Renal cortical epithelial cell (primary cell): ENCODE measurements around the gene GOLT1B. TPM values are rescaled to one million over a fixed set of nuclear protein-coding genes. Genes with fewer than 3 reads are reported as not detected.
"Not testable (repeated sequence)": the region's sequence is repeated elsewhere in the genome, so short reads cannot be mapped to it uniquely, and the experiment has no call there.

Experiments
- DNase-seq: peaks from one replicate; pipeline ENCODE4 v3.0.0-alpha.2; 2011; ENCODE audit warnings: low read depth
- total RNA-seq: library from RNA; depleted of rRNA; stranded (reverse); fragments of >200 nt; gene quantifications from 2 replicates; pipeline ENCODE4 v1.2.3, GENCODE V29; 2014

The GOLT1B gene
- total RNA-seq, result 47.5 and 89.3 TPM in 2 replicates

- DNase-seq, result peak; percentile 98
Observed at GRCh38 chr12:21501258-21502163, at the start of gene GOLT1B, which contains the start of gene RECQL. Gene GOLT1B, plus strand, starts transcription at chr12:21501789. Its CDS starts 135 bp downstream, at chr12:21501924. Gene RECQL, minus strand, starts transcription at chr12:21501635. Its CDS starts 2,065 bp downstream, at chr12:21499570.

GRCh38 chr12:21453312-21453852 is 48.2 kb upstream of the GOLT1B start:
- no peak for DNase-seq

DNA sequence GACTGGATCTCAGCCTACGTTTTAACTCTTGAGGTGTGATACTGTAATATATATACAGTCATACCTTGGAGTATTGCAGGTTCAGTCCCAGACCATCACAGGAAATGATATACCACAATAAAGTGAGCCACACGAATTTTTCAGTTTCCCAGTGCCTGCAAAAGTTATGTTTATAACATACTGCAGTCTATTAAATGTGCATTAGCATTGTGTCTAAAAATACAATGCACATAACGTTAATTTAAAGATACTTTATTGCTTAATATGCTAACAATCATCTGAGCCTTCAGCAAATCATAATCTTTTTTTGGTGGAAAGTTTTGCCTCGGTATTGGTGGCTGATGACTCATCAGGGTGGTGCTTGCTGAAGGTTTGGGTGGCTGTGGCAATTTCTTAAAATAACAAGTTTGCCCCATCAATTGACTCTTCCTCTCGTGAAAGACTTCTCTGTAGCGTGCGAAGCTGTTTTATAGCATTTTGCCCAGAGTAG is 45.3 kb upstream of the GOLT1B start:
- no peak for DNase-seq

DNA sequence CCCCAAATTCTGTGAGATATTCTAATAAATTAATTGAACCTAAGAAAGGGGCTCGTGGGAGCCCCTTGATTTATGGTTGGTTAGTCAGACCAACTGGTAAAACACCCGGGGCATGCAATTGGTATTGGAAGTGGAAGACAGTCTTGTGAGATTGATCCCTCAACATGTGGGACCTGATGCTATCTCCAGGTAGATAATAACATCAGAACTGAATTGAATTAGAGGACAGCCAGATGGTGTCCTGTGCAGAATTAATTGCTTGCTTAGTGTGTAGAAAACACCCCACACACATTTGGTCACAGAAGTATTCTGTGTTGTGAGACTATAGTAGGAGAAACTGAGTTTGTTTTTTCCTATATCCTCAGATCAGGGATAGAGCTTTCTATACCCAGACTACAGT is 42.1 kb upstream of the GOLT1B start:
- no peak for DNase-seq

DNA sequence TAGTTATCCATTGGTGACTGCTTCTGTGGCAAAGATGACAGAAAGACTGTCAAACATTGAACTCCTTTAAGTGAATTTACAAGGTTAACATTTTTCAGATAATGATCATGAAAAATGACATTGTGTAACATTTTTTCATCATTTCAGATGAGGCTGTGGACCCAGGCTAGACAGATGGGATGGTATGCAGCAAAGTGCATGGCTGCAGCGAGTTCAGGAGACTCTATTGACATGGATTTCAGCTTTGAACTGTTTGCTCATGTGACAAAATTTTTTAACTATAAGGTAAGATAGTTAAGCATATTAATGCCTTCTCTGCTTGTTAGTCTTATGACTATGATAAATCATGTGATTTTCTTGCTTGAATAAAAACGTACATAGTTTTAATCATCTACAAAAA is 34.3 kb upstream of the GOLT1B start:
- not testable (repeated sequence) for DNase-seq

DNA sequence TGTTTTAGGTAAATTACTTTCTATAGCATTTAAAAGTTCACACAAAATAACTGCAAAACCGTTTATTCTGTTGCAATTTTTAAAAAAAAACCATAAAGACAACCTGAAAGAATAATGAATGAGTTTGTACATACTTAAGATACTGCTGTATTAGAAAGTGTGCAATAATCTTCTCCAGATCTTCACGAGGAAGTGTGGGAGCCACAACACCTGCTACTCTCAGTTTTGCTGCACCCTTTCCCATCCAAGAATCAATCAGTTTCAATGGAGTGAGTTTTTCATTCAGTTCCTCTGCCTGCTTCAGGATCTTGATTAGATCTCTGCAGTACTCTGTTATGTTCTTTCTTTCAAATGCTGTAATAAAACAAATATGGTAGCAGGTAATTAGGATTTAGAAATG is 30.3 kb upstream of the GOLT1B start:
- DNase-seq, result no peak

DNA sequence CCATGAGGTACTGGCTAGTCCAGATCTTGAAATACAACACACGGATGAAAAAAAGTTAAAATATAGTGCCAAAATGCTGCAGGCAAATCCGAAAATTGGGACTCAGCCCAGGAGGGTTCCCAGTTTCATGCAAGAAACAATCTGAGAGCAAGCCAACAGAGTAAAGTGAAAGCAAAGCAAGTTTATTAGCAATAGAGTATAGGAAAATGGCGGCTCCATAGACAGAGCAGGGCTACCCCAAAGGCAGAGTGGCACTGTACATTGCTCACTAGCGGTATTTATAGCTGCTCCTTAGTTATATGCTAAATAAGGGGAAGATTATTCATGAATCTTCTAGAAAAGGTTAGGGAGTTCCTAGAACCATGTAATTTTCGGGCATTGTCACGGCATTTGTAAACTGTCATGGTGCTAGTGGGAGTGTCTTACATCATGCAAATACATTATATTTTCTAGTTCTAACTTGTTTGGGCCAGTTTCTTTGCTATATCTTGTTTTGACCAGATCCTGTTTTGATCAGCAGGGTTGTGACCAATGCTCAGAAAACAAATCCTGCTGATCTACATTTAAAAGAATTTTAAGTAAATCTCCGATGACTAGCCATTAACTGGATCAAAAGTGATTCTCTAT is 29.3 kb upstream of the GOLT1B start:
- no peak for DNase-seq

GRCh38 chr12:21475552-21475951 is 26.0 kb upstream of the GOLT1B start:
- no peak for DNase-seq

- DNase-seq, result peak; percentile 13
Observed at GRCh38 chr12:21476949-21477348, 24.6 kb upstream of the GOLT1B start.

GRCh38 chr12:21478756-21479455 is 22.7 kb upstream of the GOLT1B start:
- DNase-seq, result no peak

- DNase-seq, result no peak
Observed at GRCh38 chr12:21483531-21483930, 18.1 kb upstream of the GOLT1B start.

DNA sequence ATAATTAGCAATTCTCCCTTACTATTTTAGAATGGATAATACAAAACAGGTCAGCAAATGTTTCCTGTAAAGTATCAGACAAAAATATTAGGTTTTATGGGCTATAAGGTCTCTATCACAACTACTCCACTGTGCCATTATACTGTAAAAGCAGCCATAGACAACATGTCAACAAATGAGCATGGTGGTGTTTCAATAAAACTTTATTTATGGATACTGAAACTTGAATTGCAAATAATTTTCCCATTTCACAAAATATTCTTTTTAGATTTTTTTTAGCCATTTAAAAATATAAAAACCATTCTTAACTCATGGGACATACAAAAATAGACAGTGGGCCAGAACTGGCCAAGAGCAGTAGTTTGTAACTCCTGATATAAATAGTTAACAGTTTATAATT is 15.6 kb upstream of the GOLT1B start:
- no peak for DNase-seq

- DNase-seq, result no peak
Observed at GRCh38 chr12:21499765-21500164, 1.8 kb upstream of the GOLT1B start.

DNA sequence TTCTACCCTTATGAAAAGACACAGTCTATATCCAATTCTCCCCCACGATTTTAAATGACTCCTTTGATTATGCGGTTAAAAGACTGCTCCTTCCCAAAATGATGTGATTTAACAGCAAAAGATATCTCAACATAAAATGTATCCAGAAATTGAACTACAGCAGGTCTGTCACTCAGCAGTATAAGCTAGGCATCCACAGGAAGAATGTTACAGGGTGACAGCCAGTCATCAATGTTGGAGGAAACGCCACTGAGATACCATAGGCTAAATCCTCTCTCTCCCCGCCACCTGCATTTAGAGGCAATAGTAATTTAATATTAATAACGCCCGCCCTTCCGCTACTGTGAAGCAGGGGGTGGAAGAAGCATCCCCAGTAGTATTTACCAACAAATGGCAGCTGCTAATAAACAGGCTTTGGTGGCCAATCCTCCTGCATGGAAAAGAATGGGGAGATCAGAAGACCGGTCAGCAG is 767 bp upstream of the GOLT1B start:
- no peak for DNase-seq

GRCh38 chr12:21502164-21502496 is 541 bp downstream of the GOLT1B start:
- peak; percentile 6 for DNase-seq

DNA sequence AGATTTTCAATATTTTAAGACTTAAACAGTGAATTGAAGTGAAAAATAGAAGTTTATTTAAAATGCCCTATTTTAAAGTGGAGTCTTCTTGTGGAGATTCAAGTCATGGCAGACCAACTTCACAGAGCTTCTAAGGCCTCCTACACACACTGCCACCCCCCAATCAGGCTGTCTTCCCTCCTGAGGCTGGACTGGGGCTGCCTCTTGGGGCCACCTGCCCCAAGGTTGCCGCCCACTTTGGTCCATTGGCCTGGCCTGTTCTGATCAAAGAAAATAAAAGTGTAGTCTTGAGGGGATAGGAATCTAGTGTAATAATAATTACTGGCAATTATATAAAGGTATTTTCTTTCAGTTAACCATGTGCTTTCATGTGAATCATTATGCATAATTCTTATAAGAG is 1.3 kb downstream of the GOLT1B start:
- DNase-seq, result no peak

- DNase-seq, result no peak
Observed at GRCh38 chr12:21505888-21506287, 4.3 kb downstream of the GOLT1B start.

DNA sequence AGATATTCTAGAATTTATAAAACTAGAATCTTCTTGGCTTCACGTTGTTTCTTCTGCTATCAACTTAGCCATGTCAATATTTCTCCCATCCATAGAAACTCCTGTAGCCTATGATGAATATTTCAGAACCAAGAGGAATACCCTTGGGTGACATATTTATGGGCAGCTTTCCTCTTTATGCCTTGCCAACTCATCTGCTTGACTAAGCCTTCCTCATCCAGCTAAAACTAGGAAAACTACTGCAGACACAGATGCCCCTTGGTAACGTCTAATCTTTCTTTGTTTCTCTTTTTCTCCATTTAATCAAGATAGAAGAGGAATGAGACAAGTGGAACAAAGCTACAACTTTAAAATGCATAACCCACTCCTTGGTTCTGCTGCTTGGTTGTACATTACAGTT is 6.3 kb downstream of the GOLT1B start:
- DNase-seq, result no peak

DNA sequence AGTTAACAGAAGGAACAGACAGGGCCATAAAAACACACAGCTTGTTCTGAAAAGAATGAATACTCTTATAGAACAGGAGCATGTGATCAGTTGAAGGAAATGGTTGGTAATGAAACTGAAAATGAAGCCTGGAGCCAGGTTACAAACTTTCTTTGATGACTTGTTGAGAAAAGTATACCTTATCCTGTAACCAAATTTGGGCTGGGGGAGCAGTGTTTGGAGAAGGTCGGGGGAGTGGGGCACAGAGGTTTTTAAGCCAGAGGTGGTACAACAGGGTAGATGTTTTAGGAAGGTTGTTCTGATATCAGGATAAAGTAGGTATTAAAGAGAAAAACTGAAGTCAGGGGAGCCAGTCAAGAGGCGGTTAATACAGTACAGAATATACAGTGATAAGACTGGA is 8.2 kb downstream of the GOLT1B start:
- no peak for DNase-seq

- no peak for DNase-seq
Observed at GRCh38 chr12:21516281-21516680, 14.7 kb downstream of the GOLT1B start.

DNA sequence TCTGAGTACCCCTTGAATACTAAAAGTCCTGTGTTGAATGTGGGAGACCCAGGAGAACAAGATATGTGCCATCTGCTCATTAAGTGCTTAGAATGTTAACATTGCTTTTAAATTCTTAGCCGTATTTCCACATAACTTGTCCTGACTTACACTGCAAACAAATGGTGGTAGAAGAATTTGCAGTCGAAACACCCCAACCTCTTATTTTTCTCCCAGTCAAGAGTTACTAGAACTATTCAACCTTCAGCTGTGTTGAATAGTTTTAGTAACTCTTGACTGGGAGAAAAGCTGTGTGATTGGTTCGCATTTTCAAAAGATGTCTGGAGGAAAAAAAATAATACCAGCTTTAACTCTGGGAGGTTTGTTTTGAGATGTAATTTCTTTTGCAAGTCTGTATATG is 16.9 kb downstream of the GOLT1B start:
- DNase-seq, result no peak

GRCh38 chr12:21521541-21521940 is 20.0 kb downstream of the GOLT1B start:
- DNase-seq, result no peak
